ENCODE measurements around the gene HGFAC.

- no peak for TF ChIP-seq POLR2AphosphoS5 (IDR thresholded peaks at IDR 0.05; ENCODE audit: low read depth, low read length)
- no peak for TF ChIP-seq TAF1 (IDR thresholded peaks at IDR 0.05; ENCODE audit: low read depth, low read length)
- TF ChIP-seq POLR2A (IDR thresholded peaks at IDR 0.05; ENCODE audit: low read depth, low read length), result no peak
- no peak for TF ChIP-seq POU2F2 (IDR thresholded peaks at IDR 0.05; ENCODE audit: low read depth, low read length)
- no peak for TF ChIP-seq SPI1 (IDR thresholded peaks at IDR 0.05; ENCODE audit: low read depth, low read length)
- TF ChIP-seq PAX5 (IDR thresholded peaks at IDR 0.05; ENCODE audit: insufficient read depth, low read length, severe bottlenecking), result no peak
These were observed 18.4 kb upstream of the HGFAC start for GRCh38 chr4:3423406-3423805.

Data from GM12891 (cell line).